Loucy (cell line): ENCODE measurements around the gene NDST1.

ENCODE experiments used
- EZH2phosphoT487 ChIP-seq: fragments of 200-600 bp; IDR thresholded peaks from 2 replicates; pipeline ENCODE4 v1.6.1; 2018; ENCODE audit warnings: antibody characterized with exemption, mild to moderate bottlenecking, moderate library complexity, borderline replicate concordance
- TF ChIP-seq, protein P1 (sequence below): fragments of 200-600 bp; sonication (generic); conservative IDR thresholded peaks from 2 replicates; pipeline ENCODE4 v1.5.1; 2014; ENCODE audit warnings: mild to moderate bottlenecking, antibody characterized with exemption, low read length

DNA sequence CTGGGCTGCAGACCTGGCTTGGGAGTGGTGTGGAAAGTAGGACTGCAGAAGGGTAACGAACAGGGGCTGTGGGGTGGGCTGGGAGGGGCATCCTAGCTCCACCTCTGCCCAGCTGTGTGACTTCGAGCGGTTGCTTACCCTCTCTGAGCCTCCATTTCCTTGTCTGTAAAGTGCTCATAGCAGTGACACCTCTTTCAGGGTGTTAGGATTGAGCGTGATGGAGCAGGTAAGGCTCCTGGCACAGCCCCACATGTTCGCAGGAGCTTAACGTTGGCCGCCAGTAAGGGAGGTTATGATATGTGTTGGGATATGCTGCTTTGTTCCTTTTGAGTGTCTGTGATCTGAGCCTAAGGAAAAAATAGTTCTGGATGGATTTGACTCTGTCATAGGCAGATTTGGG is 2.1 kb downstream of the NDST1 start:
- TF ChIP-seq, protein P1, sequence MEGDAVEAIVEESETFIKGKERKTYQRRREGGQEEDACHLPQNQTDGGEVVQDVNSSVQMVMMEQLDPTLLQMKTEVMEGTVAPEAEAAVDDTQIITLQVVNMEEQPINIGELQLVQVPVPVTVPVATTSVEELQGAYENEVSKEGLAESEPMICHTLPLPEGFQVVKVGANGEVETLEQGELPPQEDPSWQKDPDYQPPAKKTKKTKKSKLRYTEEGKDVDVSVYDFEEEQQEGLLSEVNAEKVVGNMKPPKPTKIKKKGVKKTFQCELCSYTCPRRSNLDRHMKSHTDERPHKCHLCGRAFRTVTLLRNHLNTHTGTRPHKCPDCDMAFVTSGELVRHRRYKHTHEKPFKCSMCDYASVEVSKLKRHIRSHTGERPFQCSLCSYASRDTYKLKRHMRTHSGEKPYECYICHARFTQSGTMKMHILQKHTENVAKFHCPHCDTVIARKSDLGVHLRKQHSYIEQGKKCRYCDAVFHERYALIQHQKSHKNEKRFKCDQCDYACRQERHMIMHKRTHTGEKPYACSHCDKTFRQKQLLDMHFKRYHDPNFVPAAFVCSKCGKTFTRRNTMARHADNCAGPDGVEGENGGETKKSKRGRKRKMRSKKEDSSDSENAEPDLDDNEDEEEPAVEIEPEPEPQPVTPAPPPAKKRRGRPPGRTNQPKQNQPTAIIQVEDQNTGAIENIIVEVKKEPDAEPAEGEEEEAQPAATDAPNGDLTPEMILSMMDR, result no peak
- TF ChIP-seq EZH2phosphoT487, result no peak
